ENCODE data around the gene SH3RF1.

DNA sequence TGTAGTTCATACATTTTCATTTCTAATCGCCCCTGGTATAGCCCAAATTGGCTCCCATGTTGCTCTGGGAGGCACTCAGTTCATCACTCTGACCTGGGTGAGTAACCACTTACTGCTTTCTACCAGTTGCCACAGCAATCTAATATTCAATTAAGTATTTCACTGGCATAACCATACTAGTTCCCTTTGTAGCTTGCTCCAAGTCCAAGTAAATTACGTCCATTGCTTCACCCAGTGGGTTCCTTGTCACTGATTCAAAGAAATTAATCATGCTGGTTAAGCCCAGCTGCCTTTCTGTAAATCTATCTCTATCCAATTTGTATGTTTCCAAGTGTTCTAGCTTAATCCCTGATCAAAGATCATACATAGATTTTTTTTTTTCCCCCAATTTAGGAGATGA lies 168.7 kb downstream of the SH3RF1 start:
- TF ChIP-seq POLR2A (IDR thresholded peaks at IDR 0.05) = no peak
- TF ChIP-seq, protein P1, sequence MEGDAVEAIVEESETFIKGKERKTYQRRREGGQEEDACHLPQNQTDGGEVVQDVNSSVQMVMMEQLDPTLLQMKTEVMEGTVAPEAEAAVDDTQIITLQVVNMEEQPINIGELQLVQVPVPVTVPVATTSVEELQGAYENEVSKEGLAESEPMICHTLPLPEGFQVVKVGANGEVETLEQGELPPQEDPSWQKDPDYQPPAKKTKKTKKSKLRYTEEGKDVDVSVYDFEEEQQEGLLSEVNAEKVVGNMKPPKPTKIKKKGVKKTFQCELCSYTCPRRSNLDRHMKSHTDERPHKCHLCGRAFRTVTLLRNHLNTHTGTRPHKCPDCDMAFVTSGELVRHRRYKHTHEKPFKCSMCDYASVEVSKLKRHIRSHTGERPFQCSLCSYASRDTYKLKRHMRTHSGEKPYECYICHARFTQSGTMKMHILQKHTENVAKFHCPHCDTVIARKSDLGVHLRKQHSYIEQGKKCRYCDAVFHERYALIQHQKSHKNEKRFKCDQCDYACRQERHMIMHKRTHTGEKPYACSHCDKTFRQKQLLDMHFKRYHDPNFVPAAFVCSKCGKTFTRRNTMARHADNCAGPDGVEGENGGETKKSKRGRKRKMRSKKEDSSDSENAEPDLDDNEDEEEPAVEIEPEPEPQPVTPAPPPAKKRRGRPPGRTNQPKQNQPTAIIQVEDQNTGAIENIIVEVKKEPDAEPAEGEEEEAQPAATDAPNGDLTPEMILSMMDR (IDR thresholded peaks at IDR 0.05) = no peak

Measured in body of pancreas (tissue), 4 donors.